Medulla oblongata (tissue), 1 donor: ENCODE measurements around the gene TEX50.
"Not testable (repeated sequence)": the region's sequence is repeated elsewhere in the genome, so short reads cannot be mapped to it uniquely, and the experiment has no call there.

ENCODE experiments used
- DNase-seq: peaks from one replicate; pipeline ENCODE4 v3.0.0-alpha.2; 2015; ENCODE audit errors: extremely low spot score

Gene TEX50

DNA sequence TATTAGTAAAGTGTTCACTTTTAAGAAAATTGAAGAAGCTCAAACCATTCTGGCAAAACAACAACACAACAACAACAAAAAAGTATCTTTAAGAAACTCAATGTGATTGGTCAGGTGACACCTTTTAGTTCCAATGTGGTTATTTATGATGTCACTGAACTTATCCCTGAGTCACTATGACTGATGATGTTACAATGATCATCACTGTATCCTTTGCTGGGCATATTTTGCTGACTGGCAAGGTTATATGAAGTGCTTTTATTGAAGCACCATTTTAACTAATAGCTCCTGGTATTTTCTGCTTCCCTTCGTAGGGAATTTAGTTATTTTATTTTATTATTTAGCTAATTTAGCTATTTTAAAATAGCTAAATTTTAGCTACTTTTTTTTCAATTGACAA, at the start of gene TEX50:
Gene TEX50 (plus strand): TSS at position 223 of the 400 bp plus-strand sequence. CDS start 184 bp downstream, outside the sequence.
- DNase-seq: no peak

- DNase-seq: no peak
Observed at GRCh38 chr1:173590557-173590956, 44.6 kb upstream of the TEX50 start.

- not testable (repeated sequence) for DNase-seq
Observed at GRCh38 chr1:173591138-173591537, 44.0 kb upstream of the TEX50 start.

GRCh38 chr1:173596097-173596825, 38.9 kb upstream of the TEX50 start:
- no peak for DNase-seq

DNA sequence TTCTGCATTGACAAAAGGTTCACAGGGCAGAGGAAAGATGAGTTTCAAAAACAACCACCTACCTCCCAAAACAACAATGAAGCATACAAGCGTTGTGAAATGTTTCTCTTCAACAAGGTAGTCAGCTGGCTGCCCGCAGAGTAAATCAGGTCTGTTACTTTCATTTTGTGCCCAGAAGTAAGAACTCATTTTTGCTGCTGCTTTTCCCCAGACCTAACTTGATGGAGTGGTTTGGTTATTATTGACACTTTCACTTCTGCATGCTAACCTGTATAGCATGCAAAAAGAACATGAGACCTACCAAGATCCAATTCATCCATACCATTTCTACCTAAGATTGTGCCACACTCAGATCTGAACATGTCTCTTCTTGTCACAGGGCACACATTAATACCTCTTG, 33.5 kb upstream of the TEX50 start:
- no peak for DNase-seq

DNA sequence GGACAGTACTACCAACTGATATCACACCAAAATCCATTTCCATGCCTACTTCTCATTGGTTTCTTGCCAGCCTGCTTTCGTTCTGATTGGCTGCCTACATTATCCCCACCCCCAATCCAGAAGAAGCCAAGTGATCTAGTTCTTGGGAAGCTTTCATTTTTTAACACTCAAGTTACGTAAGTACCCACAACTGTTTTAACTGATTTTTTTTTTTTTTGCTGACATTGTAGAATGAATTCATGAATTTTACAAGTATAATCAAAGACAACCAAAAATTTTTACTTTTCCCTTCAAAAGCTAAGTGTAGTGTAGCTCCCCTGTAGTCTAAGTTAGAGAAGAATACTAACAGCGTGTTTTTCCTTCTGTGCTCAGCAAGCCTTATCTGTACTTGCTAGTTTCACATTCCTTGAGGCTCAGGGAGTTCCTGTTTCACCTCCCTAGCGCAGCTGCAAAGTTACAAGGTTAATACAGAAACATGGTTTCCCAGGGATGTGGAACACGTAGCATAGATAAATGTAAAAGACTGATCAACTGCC, 32.0 kb upstream of the TEX50 start, which contains the start of gene SLC9C2:
Gene SLC9C2 (minus strand): TSS at position 17 of the 536 bp plus-strand sequence. CDS start 1,296 bp downstream, outside the sequence.
- peak; percentile 31 for DNase-seq

DNA sequence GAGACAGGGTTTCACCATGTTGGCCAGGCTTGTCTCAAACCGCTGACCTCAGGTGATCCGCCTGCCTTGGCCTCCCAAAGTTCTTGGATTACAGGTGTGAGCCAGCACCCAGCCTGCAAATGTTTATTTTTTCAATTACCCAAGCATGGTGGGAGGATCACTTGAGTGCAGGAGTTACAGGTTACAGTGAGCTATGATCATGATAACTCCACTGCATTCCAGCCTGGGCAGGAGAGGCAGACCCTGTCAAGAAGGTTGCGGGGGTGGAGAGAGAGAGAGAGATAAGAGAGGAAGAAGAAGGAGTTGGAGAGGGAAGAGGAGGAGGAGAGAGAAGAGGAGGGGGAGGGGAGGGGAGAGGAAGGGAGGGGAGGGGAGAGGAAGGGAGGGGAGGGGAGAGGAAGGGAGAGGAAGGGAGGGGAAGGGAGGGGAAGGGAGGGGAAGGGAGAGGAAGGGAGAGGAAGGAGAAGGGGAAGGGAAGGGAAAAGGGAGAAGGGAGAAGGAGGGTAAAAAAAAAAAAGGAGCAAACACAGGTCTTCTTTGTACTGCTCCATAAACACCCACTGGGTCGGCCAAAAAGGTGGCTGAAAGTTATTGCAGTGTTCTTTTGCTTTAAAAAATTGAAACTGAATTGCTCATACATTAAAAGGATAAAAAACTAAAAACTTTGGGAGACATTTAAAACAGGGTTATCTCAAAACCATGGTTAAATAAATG, 26.5 kb upstream of the TEX50 start:
- no peak for DNase-seq

DNA sequence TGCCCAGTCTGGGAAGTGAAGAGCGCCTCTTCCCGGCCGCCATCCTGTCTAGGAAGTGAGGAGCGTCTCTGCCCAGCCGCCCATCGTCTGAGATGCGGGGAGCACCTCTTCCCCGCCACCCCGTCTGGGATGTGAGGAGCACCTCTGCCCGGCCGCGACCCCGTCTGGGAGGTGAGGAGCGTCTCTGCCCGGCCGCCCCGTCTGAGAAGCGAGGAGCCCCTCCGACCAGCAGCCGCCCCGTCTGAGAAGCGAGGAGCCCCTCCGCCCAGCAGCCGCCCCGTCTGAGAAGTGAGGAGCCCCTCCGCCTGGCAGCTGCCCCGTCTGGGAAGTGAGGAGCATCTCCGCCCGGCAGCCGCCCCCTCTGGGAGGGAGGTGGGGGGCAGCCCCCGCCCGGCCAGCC, 22.1 kb upstream of the TEX50 start:
- DNase-seq: not testable (repeated sequence)

DNA sequence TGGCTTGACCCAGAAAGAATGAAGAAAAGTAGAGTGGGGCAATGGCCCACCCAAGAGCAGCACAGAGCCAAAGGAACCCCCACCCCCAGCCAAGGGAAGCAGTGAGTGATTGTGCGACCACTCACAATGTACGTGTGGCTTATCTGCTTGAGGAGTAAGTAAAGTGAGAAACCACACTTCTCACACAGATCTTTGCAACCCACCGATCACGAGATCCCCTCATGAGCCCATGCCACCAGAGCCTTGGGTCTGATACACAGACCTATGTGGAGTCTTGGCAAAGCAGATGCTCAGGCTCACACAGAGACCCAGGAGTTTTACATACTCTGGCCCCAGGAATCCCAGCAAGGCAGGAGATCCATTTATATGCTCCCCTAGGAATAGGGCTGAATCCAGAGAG, 18.3 kb upstream of the TEX50 start:
- no peak for DNase-seq

GRCh38 chr1:173627269-173627668, 7.9 kb upstream of the TEX50 start:
- DNase-seq: no peak

GRCh38 chr1:173628888-173629287, 6.2 kb upstream of the TEX50 start:
- DNase-seq: no peak

- DNase-seq: not testable (repeated sequence)
Observed at GRCh38 chr1:173637236-173638042, 2.3 kb downstream of the TEX50 start.

DNA sequence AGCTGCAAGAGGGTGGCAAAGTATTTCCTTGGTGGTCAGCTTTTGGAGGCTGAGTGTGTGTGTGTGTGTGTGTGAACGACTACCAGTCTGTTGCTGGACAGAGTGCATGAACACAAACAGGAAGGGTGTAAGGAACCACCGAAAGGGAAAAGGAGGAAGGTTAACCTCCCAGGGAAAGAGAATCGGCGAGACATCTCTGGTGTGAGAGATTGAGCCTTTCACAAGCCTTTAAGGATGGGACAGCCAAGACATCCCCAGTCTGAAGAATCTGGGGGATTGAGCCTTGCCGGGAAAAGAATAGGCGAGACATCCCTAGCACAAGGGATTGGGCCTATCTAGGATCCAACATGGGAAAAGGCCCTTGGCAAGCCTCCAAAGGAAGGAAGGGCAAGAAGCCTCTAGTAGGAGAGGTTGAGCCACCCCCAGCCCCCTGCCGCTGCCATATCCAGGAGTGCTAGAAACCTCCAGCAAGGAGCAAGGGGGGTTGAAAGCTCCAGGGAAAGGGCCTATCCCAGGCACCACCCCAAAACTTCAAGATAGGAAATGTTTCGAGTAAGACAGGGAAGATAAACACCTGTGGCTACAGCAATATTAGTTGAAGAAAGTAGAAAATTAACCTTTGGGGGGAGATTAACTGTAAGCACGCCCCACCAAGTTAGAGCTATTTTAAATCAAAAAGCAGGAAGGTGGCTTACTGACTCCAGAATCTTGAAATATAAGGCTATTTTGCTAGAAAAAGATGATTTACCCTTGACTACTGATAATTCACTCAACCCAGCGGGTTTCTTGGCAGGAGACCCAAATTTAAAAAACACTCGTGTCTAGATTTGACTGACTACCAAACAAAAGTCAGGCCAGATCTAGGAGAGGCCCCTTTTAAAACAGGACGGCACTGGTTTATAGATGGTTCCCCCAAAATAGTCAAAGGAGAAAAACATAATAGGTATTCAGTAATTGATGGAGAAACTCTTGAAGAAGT, 3.2 kb downstream of the TEX50 start:
- DNase-seq: no peak

- DNase-seq: no peak
Observed at GRCh38 chr1:173639102-173639501, 4.0 kb downstream of the TEX50 start.

DNA sequence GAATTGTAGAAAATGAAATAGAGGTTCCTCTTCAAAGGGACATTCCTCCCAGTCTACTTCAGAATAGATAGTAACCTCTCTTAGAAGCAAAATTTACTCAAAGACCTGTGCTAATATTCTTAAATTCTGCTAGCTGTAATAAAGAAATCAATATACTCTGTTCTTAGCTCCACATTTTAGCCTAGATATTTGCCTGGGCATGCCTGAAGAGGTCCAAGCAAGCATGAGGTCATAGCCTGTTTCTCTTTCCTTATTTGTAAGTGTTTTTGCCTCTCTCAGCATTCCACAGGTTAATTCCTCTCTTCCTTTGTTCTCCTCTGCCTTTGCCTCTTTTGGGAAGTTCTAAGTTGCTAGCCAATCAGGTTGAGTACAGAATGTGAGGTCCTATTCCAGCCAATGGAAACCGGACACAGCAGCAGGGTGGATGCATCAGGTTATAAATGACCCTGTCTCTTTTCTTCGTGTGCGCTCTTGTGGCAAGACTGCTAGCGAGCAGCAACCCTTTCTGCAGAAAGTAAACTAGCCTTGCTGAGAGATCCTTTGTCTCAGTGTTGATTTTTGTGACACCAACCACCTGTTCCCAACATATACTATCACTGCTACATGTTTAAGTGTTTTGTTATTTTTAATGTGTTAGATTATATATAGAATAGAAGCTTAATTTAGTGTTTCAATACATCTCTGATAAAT, 7.5 kb downstream of the TEX50 start:
- DNase-seq: not testable (repeated sequence)

- DNase-seq: no peak
Observed at GRCh38 chr1:173646656-173647055, 11.5 kb downstream of the TEX50 start.

DNA sequence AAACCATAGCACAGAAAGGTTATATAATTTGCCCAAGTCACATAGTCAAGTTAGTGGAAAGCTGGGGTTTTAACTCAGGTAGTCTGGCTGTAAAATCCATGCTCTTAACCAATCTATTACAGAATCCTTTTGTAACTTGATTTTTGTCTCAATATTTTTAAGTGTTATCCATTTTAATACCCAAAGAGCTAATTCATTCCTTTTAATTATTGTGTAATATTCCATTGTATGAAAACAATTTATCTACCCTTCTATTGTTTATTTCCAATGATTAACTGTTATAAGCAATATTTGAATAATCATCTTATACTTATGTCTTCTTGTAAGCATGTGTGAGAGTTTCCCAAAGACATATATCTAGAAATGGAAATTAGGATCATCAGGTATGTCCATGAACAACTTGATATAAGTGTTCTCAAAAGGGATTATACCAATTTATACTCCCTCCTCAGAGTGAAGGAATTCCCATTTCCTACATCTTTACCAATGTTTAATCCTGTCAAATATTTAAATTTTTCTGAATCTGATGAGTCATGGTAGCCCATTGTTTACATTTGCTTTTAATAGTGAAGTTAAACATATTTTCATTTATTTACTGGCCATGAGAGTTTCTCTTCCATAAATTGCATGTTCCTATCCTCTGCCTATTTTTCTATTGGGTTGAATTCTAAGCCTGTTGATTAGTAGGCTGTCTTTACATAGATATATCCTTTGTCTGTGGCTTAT, 13.9 kb downstream of the TEX50 start:
- DNase-seq: no peak

- DNase-seq: no peak
Observed at GRCh38 chr1:173660306-173660705, 25.2 kb downstream of the TEX50 start.

GRCh38 chr1:173661271-173661670, 26.1 kb downstream of the TEX50 start:
- DNase-seq: no peak
